ENCODE results near the gene MRPL23.

The MRPL23 gene

DNA sequence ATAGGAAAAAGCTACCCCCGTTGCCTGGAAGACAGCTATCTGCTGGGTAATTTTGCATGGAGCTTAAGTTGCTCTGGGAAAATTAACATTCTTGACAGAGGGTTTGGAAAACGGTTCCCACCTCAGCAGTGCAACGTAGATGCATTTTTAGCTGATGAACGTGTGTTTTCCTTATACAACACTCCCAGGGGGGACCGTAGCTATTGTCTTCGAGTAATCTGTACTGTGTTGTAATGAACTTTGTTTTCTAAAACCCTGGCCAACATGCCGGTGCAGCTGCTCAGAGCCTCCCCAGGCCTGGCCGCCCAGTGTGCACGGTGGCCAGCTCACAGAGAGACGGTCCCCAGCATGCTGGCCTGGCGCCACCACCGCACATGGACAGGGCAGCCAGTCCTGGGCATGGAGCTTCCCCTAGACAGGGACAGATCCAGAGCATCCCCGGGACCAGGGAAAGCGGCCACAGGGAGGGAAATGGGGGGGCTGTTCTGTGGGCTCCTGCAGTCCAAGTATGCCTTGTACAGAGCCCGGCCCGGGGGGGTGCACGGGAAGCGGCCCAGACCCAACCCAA is 25.5 kb upstream of the MRPL23 start:
- no peak for DNase-seq (ENCODE audit: low read depth, low spot score)

DNA sequence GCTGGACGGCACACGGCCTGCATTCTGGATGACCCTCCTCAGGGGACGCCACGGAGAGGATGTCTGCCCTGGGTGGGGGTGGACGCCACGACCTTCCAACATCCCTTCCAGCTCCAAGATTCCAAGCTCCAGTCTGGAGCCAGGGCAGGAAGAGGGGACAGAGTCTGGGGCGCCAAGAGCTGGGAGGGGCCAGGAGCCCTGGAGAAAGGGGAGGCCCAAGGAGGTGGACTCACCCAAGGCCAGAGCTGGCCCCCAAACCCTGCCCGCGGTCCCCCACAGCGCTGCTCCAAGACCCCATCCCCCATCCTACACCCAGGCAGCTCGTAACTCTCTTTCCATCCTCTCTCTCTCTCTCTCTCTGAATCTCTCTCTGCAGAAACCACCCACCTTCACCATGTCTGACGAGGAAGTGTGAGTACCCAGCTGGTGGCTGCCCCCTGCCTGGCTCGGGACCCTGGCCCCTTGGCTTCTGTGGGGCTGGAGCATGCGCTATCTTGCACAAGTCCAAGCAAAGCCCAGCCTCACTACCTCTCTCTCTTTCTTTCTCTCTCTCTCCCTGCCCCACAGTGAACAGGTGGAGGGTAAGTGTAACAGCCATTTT is 24.6 kb upstream of the MRPL23 start:
- no peak for DNase-seq (ENCODE audit: low read depth, low spot score)

DNA sequence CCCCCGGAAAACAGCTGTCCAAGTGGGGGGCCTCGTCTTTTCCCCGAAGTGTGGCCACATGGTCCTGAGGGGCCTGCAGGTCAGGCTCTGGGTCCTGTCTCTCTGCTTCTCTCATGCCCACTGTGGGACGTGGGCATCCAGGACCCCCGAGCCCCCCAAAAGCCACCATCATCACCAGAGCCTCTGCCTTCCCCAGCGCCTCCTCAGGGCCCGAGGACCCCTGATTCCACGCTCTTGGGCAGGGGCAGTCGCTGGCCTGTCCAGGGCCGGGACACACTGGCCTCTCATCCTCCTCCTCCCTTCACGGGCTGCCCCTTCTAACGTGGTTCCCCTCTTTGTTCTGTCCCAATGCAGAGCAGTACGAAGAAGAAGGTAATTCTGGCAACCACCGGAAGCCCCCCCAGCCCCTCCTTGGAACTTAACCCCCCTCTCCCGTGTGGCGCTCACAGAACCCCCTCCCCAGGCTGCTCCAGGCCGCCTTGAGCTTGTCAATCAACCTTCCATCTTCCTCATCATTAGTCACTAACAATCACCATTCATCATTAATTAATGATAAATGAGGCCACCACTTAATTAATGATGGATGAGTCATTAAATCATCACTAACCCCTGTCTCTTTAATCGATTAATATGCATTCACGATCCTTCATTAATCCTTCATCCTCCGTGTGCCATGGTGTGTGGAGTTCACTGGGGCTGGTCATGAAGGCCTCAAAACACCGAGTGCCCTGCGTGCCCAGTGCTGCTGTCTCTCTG is 23.8 kb upstream of the MRPL23 start:
- DNase-seq (ENCODE audit: low read depth, low spot score), result no peak

DNA sequence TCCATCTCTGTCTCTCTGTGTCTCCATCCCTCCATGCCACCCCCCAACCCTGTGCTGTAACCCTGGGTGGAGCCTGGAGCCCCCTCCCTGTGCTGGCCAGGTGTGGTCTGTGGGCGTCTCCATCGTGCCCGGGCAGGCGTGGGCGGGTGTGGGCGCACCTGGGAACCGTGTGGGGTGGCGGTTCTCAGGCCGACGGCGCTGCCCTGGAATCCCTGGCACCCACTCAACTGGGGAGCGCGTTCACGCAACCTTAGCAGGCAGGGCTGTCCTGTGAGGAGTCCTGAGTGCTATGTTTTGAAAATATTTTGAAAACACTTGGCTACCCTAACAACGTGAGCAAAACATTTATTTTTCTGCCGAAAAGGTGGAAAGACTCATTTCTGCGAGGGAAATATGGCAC is 23.0 kb upstream of the MRPL23 start:
- no peak for DNase-seq (ENCODE audit: low read depth, low spot score)

DNA sequence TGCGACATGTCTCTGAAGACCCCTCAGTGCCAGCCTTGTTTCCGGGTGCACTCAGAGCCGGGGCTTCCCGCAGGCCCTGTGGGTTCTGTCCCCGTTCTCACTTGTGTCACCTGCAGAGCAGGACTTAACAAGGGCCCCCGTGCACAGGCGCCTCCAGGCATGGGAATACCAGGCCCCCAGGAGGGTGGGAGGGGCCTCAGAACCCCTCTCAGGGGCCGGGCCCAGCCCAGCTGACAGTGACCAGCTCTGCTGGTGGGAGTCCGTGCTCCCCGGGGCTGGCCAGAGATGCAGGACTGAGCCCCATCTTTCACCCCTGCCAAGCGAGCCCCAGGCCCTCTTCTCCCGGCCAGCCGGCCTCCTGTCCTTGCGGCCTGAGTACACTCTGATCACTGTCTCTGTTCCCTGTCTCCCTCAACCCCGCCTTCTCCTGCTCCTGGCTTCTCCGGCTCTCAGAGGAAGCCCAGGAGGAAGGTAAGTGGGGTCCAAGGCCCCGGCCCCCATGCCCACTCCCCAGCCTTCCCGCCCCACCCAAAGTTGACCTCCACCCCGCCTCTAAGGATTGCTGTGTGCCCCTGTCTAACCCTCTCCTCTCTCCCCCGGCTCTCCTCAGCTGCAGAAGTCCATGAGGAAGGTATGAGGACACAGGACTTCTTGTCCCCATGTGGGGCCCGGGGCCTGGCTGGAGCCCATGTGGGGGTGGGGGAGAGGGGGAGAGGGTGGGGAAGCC is 22.3 kb upstream of the MRPL23 start:
- no peak for DNase-seq (ENCODE audit: low read depth, low spot score)

DNA sequence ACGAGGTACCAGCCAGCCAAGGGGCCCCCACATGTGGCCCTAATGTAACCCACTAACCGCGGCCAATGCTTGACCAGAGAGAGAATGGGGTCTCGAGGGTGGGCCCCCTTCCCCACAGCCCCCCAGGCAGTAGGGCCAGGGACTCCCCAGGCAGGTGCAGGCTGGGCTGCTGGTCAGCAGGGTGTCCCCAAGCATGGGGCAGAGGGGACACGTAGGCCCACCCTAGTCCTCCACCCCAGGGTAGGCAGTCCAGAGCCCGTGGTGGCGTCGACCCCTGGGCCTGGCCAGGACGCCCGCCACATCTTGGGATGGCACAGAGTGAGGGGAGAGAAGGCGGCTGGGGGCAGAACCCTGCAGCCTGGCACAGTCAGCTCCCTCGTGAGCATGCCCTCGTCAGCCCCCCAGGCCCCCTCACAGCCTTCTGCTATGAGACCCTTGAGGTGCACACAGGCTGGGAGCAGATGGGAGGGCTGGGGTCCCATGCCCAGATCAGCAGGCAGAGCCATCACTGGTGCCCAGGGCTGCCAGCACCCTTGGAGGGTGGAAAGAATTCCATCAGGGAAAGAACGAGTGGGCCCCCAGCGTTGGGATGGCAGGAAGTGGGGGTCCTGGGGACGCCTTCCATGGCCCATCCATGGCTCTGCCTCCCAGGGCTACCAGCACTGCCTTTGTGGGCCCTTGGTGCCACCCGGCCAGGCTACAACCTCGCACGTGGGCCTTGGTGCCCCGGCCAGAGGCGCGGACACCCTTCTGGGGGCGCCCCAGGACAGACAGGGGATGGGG is 21.6 kb upstream of the MRPL23 start:
- no peak for DNase-seq (ENCODE audit: low read depth, low spot score)

DNA sequence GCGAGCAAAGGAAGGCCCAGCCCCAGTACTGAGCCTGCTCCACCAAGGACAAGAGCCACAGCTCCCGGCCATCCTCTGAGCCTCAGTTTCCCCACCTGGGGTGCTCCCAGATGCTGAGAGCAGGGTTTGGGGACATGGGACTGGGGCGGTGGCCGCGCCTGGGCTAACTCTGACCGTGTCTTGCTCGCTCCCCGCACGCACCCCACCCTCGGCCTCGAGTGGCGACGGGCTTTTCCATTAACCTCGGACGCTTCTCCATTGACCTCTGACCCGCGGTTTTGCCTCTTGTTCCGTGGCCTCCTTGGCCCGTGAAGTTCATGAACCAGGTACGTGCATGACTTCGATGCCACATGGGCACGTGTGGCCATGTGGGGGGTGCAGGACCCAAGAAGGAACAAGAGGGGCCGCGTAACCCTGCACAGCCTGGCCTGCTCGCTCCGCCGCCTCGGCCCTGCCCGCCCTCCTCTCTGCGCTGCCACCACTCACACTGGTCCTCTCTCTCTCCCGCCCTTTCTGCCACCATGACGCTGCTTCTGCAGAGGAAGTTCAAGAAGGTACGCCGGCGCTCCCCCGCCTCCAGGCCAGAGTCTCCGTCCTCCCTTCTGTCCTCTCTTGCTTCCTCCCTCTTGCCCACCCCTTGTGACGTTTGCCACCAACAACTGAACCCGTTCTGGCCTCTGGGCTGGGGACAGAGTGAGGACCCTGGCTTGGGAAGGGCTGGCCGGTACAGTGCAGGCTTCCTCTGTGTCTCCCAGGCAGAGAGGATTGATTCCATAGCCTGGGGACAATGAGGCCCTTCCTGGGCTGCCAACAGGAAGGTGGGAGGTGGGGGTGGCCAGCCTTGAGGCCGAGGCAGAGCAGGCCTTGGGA is 20.7 kb upstream of the MRPL23 start:
- DNase-seq (ENCODE audit: low read depth, low spot score), result no peak

DNA sequence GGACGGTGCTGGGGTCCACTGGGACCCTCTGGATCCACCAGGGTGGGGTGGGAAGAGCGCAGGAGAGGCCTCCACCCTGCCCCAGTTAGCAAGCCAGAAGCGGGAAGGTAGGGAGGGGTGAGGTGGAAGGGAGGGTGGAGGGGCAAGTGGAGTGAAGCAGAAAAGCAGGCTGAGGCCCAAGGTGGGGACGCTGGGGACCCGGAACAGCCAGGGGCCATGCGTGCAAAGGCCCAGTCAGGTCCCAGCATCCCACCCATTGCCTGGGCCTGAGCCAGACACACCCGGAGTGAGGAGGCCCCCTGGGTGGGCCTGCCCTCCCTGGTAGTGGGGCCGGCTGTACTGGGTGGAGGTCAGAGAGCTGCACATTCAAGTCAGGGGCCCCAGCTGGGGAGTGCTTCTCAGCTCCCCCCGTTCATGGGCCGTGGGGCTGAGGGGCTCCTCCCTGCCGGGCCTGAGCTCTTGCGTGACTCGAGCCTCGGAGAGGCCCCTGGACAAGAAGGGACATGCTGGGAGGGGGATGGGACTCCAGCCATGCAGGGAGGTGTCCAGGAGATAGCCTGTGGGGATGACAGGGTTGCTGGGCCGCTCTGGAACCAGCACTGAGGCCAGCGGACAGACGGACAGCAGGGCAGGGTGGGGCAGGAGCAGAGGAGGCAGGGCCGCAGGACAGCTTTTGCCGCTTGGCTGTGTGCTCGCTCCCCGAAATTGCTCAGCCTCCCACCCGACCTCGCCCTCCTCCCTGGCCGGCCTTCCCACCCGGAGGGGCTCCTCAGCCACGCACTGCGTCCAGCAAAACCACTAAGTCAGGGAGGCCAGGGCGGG is 19.9 kb upstream of the MRPL23 start:
- DNase-seq (ENCODE audit: low read depth, low spot score), result no peak

DNA sequence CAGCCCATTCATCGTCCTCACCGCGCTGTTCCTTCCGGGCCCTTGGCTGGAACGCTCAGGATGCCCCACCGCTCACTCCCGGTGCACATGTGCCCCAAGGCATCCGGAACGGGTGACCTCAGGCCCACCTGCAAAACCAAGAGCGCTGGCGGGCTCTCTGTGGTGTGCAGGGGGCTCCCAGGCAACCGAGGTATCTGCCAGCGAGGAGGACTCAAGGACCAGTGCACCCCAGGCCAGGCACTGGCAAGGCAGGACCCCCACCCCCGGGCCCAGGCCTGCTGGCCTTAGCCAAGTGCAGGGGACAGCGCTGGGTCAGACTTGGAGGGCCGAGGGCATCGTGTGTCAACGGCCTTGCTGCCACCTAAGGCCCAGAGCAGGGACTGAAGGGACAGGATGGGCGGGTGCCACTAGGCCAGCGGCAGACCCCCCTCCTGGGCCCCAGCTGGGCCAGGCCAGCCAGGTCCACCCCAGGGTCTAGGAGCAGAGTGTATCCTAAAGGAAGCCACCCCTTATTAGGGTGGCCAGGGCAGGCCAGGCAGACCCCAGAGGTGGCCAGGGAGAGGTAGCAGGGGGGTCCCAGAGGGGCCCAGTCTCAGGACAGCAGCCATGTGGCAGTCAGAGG is 19.2 kb upstream of the MRPL23 start:
- no peak for DNase-seq (ENCODE audit: low read depth, low spot score)

DNA sequence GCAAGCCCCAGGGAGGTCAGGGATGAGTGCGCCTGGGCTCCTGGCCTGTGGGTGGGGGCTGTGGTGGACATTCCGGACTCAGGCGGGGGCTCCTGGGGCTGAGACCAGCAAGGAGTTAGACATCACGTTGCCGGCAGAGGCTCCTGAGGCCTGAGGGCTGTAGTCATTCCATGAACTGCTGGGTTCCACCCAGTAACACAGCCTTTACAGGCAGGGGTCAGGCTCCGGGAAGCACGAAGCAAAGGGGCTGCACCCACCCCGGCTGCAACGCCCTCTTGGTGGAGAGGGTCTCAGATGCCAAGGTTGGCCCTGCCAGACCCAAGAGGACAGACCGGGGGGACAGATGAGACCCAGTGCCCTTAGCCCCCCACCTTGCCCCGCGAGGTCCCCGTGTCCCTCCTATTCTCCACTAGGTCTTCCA is 18.7 kb upstream of the MRPL23 start:
- DNase-seq (ENCODE audit: low read depth, low spot score), result no peak

DNA sequence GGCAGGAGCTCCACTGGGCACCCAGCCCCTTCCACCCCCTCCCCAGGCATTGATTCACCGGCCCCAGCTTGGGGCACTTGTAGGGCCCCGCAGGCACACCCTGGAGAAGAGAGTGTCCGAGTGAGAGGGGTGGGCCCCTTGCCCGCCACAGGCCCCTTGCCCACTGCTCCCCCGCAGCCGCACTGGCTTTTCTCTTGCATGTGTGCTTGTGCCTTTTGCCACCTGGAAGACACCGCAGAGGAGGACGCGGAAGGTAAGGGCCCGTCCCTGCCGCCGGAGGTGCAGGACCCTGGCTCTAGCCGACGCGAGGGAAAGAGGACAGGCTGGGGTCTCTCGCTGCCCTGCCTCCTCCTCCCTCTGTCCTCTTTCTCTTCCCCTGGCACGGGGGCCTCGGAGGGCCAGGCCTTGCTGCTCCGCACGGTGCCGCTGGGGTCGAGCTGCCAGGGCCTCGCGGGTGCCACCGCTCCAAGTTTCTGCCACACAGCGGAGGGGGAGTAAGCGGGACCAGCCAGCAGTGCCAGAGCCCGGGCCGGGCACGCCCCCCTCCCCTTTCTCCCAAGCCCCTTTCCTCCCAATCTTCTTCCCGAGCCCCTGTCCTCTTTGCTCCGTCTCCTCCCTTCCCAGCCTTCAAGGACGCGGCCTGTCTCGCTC is 18.1 kb upstream of the MRPL23 start:
- DNase-seq (ENCODE audit: low read depth, low spot score), result no peak

DNA sequence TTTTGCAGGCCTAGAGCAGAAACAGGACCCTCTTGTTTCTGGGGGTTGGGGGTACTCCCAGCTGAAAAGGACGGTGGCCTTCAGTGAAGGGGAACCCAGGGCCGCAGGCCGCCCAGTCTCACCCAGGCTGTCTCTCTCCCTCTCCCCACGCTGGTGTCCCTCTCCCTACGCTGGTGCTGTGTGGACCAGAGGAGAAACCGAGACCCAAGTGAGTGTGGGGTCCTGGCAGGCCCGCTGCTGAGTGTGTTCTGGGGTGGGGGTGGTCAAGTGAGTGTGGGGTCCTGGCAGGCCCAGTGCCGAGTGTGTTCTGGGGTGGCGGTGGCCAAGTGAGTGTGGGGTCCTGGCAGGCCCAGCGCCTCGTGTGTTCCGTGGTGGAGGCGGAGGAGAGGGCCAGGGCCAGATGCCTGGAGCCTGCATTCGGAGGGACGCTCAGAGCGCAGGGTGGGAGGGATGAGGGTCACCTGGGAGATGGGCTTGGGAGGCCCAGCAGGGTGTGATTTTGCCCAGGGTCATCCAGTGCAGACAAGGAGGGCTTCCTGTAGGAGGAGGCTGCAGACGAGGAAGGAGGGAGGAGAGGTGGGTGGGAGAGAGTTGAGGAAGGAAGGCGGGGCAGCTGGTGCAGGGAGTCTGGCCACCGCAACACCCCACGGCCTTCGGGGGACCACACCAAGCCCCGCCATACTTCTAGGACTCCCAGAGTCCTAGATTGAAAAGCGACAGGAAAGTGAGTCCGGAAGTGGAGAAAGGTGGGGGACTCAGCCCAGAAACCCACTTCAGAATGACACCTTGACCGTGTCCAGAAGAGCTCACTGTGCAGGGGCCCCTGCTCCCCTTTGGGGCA is 17.3 kb upstream of the MRPL23 start:
- DNase-seq (ENCODE audit: low read depth, low spot score), result no peak

DNA sequence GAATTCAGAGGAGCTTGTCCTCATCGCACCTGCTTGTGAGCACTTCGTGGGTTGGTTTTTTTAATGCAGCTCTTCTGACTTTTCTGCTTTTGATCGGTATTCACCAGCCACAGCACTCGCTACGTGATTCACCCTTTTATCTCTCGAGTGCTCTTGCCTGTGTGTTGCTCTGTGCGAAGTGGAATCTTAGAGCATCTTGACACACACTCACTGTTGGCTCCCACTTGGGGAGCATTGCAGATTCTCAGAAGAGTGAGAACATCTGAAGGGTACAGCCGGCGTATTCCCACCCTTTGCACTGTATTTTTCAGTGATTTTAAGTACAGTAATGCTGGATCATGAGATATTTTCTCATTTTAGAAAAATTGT is 16.7 kb upstream of the MRPL23 start:
- no peak for DNase-seq (ENCODE audit: low read depth, low spot score)

DNA sequence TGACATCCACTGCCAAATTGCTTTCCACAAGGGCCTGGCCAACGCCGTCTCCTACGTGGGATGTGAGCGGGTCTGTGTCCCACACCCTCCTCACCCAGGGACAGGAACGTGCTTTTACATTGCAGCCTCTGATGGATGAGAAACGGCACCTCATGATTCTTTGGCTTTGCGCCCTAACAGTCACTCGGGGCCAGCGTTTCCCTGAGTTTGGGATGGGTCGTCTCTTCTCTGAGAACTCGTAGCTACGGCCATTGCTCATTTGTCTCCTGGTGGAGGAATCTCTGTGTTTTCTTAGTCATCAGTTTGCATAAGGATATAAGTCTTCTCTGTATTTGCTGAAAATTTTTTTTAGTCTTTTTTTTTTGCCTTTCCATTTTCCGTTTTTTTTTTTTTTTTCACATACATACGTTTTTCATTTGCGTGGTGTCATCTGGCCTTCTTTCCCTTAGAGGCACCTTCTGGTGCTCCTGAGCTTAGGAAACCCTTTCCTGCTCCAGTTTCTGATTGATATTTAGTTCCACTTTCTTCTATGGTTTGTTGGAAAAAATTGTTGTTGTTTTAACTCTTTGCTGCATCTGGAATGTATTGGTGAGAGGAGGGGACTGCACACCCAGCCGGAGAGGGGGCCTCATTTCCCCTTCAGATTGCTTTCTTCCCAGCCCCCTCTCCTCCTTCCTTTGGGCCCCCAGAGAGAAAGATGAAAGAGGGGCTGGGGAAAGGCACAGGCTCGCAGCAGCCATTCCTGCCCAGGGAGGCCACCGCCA is 15.6 kb upstream of the MRPL23 start:
- no peak for DNase-seq (ENCODE audit: low read depth, low spot score)

DNA sequence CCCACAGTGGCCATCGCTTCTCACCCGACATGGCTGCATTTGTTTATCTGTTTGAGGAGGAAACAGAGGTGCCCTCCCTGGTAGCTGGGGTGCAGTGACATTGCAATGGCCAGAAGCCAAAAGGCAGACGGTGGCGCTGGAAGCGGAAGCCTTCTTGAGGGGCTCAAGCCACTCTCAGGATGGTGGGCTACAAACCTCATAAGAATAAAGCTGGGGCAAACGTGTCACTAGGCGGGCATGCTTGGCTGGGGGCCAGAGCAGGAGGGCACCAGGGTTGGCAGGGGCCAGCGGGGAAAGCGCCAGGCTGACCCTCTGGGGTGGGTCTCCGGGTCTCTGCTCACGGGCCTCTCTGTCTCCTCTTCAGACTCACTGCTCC is 15.0 kb upstream of the MRPL23 start:
- DNase-seq (ENCODE audit: low read depth, low spot score), result no peak

DNA sequence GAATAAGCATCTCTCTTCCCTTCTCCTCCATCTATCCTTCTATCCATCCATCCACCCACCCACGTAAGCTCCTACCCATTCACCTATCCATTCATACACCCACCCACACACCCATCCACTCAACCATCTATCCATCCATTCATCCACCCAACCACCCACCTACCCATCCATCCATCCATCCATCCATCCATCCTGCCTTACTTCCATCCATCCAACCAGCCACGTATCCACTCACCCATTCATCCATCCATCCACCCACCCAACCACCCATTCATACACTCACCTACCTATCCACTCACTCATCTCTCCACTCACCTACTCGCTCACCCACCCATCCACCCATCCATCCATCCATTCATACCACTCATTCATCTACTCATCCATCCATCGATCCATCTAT is 14.5 kb upstream of the MRPL23 start:
- DNase-seq (ENCODE audit: low read depth, low spot score), result no peak
